Raji (cell line): ENCODE data around the gene BCAN.

Source experiments
- POLR2A ChIP-seq: IDR thresholded peaks from 2 replicates; pipeline ENCODE4 v1.6.1; 2011; ENCODE audit warnings: low read depth, low read length, control low read depth; ENCODE audit not compliant: insufficient read depth

The BCAN gene

DNA sequence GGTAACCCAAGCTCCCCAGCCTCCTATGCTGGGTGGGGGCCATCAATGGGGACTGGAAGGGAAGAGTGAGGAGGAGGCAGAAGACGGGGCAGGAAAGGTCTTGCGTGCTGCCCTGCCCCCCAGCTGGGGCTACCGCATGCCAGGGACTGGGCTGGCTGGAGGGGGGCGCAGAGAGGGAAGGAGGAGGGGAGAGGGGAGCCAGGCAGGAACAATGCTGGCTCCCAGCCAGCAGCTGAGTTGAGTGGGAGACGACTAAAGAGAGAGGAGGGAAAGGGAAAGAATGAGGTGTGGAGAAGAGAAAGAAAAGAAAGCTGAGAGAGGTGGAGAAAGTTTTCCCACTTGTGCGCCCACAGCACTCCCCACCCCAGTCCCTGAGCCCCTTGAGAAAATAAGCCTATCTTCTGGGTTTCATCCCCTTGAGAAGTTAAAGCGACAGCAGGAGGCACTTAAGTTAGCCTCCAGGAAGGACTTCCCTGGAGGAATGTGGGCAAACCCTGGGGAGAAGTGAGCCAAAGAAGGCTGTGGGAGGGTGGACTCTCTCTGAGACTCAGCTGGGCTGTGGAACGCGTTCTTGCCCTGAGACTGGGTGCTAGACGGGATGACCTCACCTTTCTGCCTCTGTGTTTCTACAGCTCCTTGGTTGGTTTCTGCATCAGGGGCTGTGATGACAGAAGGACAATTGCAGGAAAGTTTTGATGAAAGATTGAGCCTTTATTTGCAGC is 48.2 kb downstream of the BCAN start:
- no peak for TF ChIP-seq POLR2A

GRCh38 chr1:156690675-156691036 is 48.7 kb downstream of the BCAN start:
- no peak for TF ChIP-seq POLR2A

GRCh38 chr1:156691191-156691590 is 49.3 kb downstream of the BCAN start:
- no peak for TF ChIP-seq POLR2A

- TF ChIP-seq POLR2A = no peak
These were observed 49.9 kb downstream of the BCAN start for GRCh38 chr1:156691665-156692440.

- no peak for TF ChIP-seq POLR2A
These were observed 50.6 kb downstream of the BCAN start for GRCh38 chr1:156692441-156692924.

- TF ChIP-seq POLR2A = no peak
These were observed 51.3 kb downstream of the BCAN start for GRCh38 chr1:156692925-156693847.

DNA sequence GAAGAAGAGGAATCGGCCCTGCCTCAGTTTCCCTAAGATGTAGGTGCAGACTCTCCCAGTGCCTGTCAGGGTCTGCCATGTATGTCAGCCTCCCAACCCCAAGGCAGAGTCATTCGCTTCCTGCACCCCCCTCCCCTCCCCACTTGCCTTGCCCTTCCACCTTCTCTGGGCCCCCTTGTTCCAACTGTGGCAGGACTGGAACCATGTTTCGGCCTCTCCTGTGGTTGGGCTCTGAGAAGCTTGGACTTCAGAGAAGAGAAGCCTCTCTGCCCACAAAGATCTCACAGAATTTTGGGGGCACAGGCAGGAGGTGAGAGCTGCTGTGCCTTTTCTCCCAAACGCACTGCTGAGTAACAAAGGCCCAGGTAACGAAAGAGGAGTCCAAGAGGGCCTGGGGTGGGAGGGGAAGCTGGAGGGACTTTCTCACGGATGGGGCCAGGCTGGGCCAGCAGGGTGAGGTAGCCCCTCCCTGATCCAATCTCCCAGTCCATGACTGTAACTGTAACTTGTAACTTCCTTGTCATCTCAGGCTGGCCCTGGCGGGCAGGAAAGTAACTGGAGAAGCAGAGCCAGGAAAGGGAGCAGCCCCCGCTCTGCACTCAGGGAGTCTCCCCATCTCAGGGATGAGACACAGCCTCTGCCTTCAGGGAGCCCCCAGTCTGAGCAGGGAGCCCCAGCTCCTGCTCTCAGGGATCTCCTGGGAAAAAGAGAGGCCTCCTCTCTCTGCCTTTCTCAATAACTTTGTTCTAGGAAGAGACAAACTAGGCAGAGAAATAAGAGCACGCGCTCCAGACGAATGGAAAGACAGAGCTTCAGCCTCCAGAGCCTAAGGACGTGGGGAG is 52.2 kb downstream of the BCAN start:
- TF ChIP-seq POLR2A = no peak

GRCh38 chr1:156694690-156694962 is 52.7 kb downstream of the BCAN start:
- TF ChIP-seq POLR2A = no peak

- TF ChIP-seq POLR2A = no peak
These were observed 54.8 kb downstream of the BCAN start for GRCh38 chr1:156696755-156697154.

DNA sequence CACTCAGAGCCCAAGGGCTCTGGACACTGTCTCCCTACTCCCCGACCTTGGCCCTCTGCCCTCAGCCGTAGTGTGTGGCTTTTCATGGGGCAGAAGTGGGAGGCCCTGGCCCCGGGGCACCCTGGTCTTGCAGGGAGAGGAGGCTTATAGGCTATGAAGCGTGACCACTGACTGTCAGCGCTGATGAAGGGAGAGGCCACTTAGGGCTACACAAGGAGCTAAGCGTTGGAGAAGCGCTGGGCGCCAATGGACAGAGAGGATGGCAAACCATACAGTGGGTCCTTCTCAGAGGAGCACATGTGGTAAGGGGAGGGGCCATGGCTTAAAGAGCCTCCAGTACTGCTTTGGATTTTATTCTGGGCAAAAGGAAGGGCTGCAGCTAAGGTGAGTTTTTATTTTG is 55.6 kb downstream of the BCAN start:
- no peak for TF ChIP-seq POLR2A

DNA sequence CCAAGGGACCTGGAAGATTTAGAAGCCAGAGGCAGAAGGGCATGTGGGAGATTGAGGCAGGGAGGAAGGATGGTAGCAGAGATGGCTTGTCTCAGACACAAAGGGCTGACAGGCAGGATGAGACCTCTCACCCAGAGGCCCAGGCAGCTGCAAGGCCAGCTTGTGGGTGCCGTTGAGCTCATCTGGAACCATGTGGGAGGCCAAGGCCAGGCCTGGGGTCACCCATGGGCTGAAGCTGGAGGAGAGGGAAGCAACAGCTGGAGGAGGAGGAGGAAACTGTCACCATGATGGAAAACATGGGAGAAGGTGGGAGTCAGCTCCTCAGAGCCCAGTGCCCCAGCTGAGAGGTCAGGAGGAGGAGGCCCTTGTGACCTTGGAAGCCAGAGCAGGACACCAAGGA is 57.1 kb downstream of the BCAN start:
- TF ChIP-seq POLR2A = no peak

GRCh38 chr1:156700736-156701531 is 59.0 kb downstream of the BCAN start:
- TF ChIP-seq POLR2A = no peak

DNA sequence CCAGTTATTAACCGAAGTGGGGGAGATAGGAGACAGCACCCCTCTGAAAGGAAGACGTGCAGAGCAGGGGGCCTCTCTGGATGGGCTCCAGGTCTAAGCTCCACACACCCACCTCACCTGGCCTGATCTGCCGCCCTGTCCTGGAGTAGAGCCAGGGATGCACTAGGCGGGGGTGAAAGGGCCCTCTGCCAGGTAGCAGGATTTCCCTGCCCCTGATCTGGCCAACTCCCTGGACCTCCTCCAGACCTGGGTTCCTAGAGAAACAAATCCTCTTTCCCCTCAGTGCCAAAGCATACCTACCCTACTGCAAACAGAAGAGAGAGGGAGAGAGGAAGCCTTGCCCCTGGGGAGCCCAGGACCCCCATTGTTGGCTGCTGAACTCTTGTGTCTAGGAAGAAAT is 61.4 kb downstream of the BCAN start:
- no peak for TF ChIP-seq POLR2A

DNA sequence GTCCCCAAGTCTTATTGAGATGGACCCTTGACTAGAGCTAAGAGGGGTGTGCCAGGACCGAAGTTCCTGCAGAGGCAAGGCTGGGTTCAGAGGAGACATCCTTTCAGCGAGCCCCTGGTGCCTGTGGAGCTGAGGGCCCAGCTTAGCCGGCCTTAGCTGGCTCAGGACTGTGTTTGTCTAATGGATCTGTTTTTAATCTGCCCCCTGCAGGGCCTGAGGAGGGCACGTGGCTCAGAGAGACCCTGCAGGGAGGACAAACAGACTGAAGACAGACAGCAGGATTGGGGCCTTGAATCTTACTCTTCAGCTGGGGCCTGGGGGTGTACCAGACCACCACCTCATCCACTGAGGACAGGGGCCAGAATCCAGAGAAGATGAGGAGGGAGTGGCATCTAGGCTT is 61.8 kb downstream of the BCAN start:
- TF ChIP-seq POLR2A = no peak
